ENCODE measurements around the gene ADGRE3.
A peak's percentile ranks its signal among the peaks of the same experiment; 100 is the strongest.
"Not testable (repeated sequence)": the region's sequence is repeated elsewhere in the genome, so short reads cannot be mapped to it uniquely, and the experiment has no call there.

Gene ADGRE3

DNA sequence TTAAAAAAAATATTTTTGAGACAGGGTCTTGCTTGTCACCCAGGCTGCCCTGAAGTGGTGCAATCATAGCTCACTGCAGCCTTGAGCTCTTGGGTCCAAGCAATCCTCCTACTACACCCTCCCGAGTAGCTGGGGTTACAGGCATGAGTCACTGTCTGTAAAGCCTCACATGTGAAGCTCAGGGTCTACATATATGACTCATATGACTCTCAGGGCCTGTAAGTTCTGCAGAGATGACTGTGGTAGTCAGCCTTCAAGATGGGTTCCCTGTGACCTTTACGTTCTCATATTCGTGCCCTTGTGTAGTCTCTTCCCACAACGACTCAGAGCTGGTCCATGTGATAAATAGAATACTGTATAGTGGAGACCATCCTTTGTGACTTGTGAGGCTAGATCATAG is 85.2 kb downstream of the ADGRE3 start:
- DNase-seq, result not testable (repeated sequence)

DNA sequence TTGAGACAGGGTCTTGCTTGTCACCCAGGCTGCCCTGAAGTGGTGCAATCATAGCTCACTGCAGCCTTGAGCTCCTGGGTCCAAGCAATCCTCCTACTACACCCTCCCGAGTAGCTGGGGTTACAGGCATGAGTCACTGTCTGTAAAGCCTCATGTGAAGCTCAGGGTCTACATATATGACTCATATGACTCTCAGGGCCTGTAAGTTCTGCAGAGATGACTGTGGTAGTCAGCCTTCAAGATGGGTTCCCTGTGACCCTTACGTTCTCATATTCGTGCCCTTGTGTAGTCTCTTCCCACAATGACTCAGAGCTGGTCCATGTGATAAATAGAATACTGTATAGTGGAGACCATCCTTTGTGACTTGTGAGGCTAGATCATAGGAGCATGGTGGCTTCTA is 89.5 kb downstream of the ADGRE3 start:
- DNase-seq, result not testable (repeated sequence)

DNA sequence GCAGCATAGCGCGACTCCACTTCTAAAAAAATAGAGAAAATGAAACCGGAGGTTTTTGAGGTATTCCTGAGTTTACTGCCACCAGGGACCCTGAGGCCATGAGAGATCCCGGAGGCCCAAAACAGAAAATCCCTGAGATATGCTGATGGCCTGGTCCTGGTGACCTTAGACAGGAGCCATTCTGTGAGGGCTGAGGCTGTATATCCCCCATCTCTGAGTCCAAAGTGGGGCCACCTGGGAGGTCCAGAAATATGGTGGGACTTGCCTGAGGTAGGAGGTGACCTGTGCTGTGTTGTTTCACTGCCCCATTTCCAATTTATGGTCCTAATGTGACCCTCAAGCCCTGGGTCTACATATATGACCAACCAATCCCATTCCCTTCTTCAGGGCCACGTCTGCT is 90.3 kb downstream of the ADGRE3 start:
- not testable (repeated sequence) for DNase-seq

DNA sequence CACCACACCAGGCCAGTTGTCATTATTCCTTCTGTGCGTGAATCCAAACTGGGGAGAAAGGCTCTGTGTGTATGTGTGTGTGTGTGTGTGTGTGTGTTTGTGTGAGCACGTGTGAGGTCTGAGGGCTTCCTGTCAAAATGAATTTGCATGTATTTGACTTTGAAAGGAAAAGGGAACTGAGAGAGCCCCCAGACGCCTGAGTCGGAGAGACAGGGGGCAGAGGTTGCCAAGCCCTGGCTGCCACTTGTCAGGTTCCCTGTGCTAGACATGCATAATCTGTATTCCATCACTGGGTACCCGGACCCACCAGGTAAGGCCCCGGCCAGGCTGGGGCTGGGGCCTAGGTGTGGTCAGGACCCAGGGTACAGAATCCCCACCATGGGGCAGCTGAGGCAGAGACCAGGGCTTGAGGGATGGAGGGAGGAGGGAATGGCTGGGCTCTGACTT is 91.7 kb downstream of the ADGRE3 start, which contains the start of gene CLEC17A:
Gene CLEC17A, plus strand, starts transcription at position 191 of the 447 bp plus-strand sequence. Its CDS starts 77 bp downstream, at position 268.
- no peak for DNase-seq

DNA sequence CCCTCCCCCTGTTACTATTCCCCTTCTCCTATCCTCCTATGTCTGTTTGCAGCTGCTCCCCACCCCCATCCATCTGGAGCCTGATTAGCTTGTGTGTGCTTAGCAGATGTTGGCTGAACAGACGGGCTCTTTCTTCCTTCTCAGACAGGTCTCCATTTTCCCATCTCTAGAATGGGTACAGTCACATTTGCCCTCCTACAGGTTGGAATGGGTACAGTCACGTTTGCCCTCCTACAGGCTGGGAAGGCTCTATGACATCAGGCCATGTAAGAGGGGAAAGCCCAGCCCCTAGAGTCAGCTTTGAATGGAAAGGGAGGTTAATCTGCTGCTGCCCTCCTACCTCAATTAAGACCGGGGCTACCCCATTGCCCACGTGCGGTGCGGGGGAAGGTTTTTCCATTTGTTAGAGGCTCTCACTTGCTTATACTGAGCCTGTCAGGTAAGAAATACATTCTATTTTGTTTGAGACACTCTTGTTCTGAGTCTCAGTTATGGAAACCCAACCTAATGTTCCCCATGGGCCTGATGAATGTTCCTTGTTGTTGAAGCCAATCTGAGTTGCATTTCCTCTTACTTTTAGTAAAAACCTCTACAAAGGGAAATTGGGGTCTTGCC is 93.9 kb downstream of the ADGRE3 start:
- DNase-seq, result no peak

DNA sequence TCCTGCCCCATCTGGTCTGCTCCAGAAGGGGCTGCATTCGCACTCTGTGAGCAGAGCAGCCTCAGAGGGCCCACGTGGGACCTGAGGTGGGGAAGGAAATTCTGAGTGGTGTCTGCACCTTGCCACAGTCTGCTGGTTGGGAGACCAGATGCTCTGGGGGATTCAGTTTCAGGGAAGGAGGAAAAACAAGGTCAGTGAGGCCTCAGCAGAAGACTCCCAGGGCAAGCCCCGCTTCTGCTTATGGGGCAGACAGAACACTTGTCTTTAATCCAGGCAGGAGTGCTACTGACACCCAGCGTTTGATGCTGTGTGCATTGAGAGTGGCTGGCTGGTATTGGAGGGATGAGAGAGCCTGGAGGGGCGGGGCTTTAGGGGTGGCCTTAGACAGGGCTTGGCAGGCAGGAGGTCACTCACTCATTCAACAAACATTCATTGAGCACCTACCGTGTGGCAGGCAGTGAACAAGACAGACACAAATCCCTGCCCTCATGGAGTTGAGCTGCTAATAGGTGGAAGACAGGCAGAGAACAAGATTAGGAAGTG is 96.7 kb downstream of the ADGRE3 start:
- DNase-seq, result no peak

DNA sequence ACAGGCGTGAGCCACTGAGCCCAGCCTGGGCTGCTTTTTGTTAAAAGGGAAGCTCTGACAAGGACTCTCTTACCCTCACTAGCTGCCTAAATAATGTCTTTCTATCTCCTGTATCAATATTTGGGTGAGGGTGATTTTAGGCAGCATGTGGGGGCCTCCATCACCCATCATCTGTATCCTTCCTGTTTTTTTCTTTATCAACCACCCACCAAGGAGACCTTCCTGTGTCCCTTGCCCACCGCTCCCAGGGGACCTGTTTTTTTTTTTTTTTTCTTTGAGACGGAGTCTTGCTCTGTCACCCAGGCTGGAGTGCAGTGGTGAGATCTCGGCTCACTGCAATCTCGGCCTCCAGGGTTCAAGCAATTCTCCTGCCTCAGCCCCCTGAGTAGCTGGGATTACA is 97.4 kb downstream of the ADGRE3 start:
- DNase-seq, result no peak

DNA sequence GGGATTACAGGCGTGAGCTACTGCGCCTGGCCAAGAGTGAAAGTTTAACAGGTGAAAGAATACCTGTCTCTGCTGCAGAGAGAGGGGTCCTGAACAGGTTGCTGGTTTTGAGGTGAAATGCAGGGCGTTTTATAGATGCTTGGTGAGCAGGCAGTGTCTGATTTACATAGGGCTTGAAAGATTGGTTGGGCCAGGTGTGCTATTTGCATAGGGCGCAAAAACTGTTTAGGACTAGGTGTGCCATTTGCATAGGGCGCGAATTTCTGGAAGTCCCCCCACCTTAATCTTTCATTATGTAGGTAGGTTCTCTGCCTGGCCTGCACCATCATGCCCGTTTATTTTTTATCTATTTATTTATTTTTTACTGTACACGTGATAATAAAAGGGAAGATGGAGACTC is 98.3 kb downstream of the ADGRE3 start:
- no peak for DNase-seq

DNA sequence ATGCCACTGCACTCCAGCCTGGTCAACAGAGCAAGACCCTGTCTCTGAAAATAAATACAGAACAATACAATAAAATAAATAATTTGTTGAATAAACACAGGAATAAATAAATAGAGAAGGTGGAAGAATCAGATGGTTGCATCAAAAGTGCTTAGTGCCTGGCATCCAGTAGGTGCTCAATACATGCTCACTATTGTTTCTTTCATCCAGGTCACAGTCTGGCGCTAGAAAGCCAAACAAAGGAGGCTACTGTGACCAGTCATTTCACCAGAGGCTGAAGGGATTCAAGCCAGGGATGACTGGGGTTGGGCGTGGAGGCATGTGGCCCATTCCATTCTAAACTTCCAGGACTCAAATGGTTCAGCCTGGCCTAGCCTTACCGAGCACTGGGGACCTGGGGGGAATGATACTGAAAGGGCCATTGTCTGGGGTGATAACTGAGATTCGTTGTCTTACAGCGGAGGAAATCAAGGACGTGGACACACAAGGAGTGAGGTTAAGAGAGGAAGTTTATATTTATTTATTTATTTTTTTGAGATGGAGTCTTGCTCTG is 99.1 kb downstream of the ADGRE3 start:
- DNase-seq, result no peak

DNA sequence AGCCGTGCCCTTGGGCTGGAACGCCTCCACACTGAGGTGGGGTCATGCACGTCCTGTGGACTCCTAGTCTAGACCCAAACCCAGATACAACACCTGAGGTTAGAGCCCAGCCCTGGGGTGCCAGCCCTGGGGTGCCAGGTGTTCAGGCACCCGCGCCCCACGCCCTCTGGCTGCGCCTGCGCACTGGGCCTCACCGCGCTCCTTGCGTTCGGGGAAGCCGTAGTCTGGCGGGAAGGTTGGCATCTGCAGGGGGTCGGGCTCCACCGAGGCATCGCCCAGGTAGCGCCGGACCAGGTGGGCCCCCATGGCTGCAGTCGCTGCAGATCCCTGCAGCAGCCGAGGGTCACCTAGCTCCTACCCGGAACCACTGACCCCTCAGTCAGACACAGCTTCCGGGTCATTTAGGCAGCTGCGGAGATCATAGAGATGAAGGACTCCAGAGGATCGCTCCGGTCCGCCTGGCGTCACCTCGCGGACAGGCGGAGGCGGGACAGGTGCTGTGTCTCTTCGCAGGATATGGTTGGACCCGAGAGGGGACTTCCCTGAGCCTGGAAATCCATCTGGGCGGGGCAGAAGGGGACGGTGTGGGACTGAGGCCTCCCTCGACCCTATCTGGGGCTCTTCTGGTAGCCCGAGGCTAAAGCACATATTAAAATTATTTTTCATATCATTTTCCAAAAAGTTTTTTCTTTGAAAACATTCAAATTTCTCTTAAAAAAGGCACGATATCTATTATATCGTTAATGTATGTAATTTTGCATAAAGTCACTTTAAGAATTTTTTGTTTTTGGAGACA is 102.8 kb downstream of the ADGRE3 start, which contains the start of gene NDUFB7:
Gene NDUFB7, minus strand, starts transcription at position 372 of the 796 bp plus-strand sequence. Its CDS starts 66 bp downstream, at position 306.
- DNase-seq, result peak; percentile 90

DNA sequence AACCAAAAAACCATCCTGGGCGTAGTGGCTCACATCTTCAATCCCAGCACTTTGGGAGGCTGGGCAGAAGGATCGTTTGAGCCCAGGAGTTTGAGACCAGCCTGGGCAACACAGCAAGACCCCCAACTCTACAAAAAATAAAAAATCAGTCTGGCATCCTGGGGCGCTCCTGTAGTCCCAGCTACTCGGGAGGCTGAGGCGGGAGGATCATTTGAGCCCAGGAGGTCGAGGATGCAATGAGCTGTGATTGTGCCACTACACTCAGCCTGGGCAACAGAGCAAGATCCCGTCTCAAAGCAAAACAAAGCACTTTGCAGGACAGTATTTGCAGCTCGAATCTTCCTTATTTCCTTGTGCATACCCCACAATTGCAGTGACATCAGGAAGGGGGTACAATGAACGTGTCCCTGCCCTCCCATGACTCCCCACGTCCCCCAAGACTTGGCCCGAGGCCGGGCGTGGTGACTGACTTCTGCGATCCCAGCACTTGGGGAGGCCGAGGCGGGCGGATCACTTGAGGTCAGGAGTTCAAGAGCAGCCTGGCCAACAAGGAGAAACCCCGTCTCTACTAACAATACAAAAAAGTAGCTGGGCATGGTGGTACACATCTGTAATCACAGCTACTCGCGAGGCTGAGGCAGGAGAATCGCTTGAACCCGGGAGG is 103.6 kb downstream of the ADGRE3 start:
- no peak for DNase-seq

Data from central memory CD4-positive, alpha-beta T cell (primary cell).